NCI-H524 (cell line): Measurements from ENCODE around the gene SESN1.

Source experiments
- DNase-seq, 2 experiments: peaks; one replicate each; lab custom pipeline; 2025; lab: John Stamatoyannopoulos, UW

SESN1 gene

GRCh38 chr6:108959972-108960582 is 134.6 kb downstream of the SESN1 start:
- no peak for DNase-seq

DNA sequence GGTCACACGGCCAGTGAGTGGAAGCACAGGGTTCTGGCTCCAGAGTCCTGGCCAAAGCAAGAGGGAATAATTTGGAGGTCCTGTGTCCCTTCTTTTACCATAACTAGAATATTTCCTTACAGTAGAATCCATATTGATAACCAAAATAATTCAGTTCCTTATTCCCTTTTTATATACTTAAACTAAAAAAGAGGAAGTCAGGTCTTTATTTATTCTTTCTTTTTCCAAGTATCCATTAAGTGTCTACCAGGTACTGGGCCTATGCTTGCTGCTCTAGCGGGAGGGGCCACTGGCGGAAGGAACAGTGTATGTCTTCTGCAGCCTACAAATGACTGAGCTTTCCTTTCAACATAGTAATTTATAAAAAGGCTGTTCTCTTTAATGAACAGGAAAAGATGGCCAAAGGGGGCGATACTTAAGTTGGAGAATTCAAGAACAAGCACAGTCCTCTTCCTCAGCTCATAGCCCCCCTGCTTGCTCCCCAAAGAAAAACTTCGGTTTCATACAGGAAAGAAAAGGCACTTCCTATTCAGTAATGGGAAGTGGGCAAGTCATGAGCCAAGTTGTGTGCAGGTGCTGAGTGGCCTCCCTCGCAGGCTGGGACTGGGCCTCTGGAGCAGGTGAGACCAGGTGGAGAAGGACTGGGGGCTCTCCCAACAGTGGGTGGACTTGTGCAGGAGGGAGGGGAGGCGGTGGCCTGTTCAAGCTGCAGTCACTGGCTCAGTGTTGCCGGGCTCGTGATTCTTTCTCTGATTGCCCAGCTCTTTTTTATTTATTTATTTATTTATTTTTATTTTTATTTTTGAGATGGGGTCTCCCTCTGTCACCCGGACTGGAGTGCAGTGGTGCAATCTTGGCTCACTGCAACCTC is 135.5 kb downstream of the SESN1 start:
- no peak for DNase-seq

GRCh38 chr6:108957221-108957620 is 137.4 kb downstream of the SESN1 start:
- no peak for DNase-seq

DNA sequence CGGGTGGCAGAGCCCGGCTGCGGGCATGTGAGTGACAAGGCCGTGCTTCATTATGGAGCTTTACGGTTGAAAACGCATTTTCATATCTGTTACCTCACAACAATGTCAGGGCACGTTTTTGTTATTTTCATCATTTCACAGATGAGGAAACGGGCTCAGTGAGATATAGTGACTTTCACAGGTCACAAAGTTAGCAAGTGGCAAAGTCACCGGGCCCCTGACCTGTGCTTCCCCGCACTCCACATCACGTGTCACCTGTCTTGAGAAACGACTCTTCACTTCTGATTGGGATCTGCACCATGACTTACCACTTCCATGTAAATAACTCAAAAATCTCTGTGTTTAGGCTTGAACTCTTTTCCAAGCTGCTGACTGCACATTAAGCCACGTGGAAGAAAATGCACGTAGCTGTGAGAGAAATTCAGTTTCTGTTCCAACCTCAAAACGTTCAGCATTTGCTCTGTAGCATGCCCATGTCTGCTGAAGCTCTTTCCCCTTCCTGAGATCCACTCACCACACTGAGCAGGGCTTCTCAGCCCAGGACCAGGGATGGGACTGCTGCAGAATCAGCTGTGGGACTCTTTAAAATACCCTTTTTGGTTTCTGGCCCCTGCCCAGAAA is 139.2 kb downstream of the SESN1 start:
- DNase-seq, result no peak

- DNase-seq, result no peak
Observed at GRCh38 chr6:108953681-108954080, 141.0 kb downstream of the SESN1 start.

DNA sequence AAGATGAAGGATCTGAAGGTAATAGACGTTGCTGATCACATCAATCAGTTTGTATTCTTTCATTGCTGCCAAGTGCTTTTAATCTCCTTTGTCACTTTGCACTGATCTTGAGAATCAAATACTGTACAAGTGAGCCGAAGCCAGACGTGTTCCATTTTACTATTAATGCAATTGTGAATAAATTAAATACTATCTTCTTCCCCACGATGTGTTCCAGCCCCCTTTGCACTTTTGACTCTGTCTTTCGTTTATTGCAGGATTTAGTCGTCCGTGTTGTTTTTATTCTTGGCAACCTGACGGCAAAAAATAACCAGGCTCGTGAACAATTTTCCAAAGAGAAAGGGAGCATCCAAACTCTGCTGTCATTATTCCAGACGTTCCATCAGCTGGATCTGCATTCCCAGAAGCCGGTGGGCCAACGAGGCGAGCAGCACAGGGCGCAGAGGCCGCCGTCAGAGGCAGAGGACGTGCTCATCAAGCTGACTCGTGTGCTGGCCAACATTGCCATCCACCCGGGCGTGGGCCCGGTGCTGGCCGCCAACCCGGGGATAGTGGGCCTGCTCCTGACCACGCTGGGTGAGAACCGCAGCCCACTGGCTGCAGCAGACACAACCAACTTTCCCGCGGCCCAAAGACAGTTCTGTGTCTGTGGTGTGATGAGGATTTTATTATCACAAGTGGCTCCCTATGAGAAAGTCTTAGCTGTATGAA is 141.7 kb downstream of the SESN1 start:
- no peak for DNase-seq

- DNase-seq, result no peak
Observed at GRCh38 chr6:108951351-108951953, 143.2 kb downstream of the SESN1 start.

GRCh38 chr6:108948181-108948661 is 146.4 kb downstream of the SESN1 start:
- peak in 1 of 2 experiments; percentile 28 for DNase-seq

DNA sequence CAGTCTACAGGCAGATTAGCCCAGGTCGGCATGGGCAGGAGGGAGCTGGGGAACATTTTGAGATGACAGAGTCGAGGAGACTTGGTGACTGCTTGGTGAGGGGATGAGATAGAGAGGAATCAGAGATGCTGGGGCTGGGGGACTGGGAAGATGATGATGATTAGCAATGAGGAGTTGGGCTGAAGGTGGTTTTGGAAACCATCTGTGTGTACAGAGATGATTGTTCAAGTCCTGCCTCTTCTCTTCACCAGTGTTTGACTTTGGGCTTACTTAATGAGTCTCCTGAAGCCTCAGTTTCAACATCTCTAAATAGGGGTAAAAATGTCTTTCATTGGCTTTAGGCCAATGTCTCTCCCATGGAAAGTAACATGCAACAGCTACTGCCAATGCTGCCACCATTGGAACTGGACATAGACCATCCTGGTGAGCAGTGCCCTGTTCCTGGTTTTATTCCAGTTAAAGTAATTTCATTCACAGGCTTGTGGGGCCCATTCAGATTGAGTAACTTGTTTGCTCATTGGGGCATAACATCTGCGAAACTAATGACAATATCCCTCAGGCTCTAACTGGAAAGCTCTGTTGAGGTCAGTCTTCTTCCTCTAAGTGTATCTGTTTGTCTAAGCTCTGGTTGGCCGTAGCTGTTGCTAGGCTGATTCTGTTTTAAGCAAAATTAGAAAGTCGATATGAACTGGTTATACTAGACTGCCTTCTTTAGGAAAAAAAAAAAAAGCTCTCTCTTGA is 147.4 kb downstream of the SESN1 start:
- no peak for DNase-seq

DNA sequence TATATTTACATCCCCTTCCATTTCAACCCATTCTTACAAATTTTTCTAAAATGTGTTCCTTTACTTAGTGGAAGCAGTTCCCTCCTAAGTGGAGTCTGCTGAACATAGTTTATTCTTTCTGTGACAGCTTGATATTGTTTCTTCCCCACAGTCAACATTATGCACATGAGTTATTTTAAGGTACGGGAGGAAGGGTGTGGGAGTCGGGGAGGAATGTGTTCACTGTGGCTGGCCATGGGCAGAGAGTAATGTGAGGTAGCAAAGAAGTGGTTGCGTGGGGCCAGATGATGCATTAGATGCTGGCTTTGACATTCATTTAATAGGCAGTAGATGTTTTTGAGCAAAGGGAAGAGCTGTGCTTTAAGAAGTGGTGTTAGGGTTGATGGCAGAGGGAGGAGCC is 148.0 kb downstream of the SESN1 start:
- DNase-seq, result no peak

DNA sequence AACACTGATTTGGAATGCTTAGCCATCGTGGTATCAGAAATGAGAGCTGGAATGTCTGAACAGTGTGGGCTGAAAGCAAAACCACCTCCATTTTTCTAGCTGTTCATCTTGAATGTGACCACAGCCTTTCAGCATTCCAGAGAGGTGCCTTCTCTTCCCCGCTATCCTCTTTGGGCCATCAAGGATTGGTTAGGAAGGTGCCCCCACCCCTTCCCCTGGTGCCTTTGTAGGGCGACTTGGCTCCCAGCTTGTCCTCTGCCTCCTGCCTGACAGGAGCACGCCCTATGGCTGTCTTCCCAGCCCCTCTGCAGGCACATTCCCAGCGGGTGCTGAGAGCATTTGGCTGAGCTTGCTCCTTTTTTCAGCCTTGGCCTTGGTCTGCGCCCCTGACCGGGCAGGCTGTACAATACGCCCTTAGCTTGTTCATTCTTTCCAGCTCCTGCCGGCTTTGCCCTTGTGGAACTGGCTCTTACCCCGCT is 148.9 kb downstream of the SESN1 start:
- DNase-seq, result no peak

DNA sequence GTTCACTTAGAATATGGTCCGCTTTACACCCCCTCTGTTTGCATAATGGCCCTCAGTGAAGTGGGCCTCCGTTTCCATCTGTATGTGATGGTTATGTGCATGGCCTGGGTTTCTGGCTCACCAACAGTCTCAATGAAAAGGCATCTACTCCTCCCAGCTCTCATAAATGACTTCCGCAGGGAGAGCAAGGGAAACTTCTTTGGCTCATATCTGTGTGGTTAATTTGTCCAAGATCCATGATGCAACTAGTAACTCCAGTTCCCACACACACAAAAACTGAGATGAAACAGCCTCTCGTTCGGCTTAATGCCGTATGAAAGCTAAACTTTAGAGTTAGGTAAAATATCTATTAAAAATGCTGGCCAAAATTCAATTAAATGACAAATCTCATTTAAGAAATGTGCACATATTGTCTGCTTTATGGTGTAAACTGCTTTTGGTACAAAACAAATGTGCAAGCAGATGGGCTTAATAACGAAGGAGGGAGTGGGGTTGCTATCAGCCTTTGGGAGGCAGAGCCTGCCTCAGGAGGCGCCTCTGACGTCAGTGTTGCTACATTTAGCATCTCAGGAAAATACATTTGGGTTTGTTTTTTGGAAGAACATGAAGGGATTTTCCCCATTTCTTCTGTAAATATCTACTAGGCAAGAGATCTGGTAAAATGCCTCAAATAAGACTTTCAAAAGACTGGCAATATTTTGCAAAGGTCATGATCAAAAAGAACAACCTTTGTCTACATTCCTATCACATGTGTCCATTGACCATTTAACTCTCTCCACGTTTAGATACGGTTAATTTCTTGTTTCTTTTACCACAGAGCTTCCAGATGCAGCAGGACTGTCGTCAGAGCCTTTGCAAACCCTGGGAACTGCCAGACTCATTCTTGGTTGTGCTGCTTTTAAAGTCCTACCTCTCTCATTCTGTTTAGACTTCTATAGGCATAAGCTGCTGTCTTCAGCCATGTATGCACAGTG is 149.7 kb downstream of the SESN1 start:
- no peak for DNase-seq

DNA sequence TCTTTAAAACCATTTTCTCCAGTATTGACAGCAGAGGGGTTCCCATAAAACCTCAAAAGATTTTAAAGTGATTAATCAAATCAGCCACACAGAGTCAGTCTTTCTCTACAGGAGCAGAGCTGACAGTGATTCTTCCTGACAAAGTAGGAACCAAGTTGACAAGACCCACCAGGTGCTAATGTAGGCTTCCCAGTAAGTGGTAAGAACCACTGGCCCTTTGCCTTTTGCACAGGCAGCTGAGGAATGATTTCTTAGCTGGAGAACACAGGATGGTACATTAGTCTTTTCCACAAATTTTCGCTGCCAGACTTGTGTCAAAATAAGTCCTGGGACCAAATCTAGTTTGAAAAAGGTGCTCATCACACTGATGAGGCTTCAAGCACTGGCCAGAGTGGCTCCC is 150.6 kb downstream of the SESN1 start:
- DNase-seq, result no peak

DNA sequence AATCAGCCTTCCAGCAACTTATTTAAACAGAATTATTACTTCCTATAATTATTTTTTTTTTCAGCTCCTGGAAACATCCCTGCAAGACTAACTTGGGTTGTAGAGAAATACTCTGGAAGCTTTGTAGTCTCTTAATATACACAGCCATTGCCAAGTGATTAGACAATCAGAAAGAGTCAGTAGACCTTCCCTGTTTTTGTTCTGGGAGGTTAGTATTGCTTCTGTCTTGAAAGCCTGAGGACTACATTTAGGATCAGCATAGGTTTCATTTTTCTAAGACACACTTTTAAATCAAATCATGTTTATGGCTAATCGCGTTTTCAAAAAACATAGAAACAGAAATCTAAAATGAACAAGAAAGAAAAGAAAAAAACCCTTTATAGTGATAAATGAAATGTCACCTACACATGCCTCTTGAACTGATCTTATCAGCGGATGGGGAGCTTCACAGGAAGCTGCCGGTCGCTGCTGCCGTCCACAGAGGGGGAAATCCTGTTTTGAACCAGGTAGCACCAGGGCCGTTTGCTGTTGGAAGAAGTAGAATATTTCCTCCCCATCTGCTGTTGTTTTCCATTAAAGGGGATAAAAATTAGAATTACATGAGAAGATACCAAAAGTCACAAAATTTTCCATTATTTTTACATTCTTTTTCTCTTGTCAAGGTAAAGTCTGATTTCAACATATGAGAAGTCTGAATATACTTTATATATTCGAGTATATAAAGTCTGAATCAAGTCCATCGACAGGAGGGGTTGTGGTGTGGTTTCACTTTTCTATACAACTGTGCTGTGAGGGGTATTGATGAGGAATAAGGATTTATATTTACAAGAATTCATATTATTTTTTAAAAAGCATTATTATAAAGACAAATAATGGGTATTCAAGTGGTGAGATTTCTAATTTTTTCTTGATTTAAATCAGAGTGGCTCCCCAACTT is 151.8 kb downstream of the SESN1 start:
- no peak for DNase-seq

DNA sequence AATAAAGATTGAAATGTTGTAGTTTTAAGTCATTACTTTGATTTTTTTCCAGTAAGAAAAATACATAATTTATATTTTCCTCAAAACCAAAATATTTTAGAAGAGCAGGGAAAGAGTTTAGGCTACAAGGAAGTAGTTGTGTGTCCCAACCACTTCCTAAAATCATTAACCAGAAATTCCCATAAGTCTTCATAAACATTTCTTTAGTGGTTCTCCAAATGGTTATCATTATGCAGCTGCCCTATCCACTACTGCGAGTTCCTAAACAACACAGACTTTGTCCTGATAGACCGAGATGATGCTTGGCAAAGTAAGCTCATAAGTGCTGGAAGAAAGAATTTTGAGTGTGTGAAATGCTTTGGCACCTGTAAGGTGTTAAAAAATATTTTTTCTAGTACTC is 152.8 kb downstream of the SESN1 start:
- DNase-seq, result no peak

DNA sequence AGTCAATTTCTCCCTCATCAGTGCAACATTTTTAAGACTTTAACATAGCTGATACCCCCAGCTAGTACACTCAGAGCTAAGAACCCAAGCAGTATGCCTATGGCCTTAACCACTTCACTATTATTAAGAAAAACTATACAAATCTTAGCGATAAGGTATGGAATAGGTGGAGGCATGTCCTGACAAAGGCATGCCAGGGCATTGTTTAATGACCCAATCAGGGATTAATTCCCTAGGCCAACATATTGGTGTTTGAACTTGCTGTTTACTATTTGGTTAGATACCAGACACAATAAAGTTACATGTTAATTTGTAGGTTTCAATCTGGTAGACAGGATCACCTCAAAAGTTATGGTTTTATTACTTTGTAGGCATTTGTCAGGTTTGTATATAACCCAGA is 153.4 kb downstream of the SESN1 start:
- DNase-seq, result no peak

DNA sequence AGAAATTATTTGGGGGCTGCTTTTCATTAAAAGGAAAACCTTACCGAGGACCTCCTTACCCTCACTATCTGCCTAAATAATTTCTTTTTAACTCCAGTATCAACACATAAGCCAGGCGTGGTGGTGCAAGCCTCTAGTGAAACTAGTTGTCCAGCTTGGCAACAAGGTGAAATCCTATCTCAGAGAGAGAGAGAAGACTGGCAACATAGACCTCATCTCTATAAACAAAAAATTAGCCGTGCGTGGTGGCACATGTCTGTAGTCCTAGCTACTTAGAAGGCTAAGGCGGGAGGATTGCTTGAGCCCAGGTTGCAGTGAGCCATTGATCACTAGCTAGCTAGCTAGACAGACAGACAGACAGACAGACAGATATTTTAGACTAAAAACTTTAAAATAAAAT is 153.9 kb downstream of the SESN1 start:
- no peak for DNase-seq

DNA sequence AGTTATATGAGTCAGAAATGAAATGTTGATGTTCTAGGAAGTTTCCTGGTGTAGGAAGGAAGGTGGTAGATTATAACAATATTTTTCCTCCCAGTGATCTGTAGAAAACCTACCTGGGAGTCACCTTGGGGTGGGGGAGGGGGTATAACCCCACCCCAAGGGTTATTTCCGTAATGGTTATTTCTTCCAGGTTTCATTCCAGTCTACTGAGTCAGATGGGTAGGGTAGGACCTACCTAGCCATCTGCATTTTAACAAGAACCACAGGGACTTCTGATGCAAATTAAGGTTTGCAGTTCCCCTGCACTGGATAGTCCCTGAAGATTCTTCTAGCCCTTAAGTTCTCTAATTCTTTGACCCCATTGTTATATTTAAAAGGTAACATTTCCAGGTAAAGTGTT is 157.5 kb downstream of the SESN1 start:
- DNase-seq, result no peak
